ENCODE results near the gene LRRC8C.

Gene LRRC8C

GRCh38 chr1:89708751-89709375, 75.9 kb downstream of the LRRC8C start:
- no peak for DNase-seq

- DNase-seq, result no peak
Observed at GRCh38 chr1:89710498-89711139, 77.7 kb downstream of the LRRC8C start.

- DNase-seq, result no peak
Observed at GRCh38 chr1:89711140-89711778, 78.3 kb downstream of the LRRC8C start.

GRCh38 chr1:89712420-89712819, 79.5 kb downstream of the LRRC8C start:
- DNase-seq, result no peak

GRCh38 chr1:89715677-89716076, 82.8 kb downstream of the LRRC8C start:
- no peak for DNase-seq

GRCh38 chr1:89719502-89720306, 86.8 kb downstream of the LRRC8C start:
- DNase-seq, result no peak

GRCh38 chr1:89720839-89721238, 87.9 kb downstream of the LRRC8C start:
- no peak for DNase-seq

GRCh38 chr1:89721351-89721750, 88.4 kb downstream of the LRRC8C start:
- DNase-seq, result no peak

- DNase-seq, result no peak
Observed at GRCh38 chr1:89723144-89723543, 90.2 kb downstream of the LRRC8C start.

- no peak for DNase-seq
Observed at GRCh38 chr1:89723863-89724262, 90.9 kb downstream of the LRRC8C start.

GRCh38 chr1:89724369-89725010, 91.6 kb downstream of the LRRC8C start:
- DNase-seq, result no peak

- no peak for DNase-seq
Observed at GRCh38 chr1:89725011-89725370, 92.1 kb downstream of the LRRC8C start.

GRCh38 chr1:89725631-89726030, 92.7 kb downstream of the LRRC8C start:
- no peak for DNase-seq

- DNase-seq, result no peak
Observed at GRCh38 chr1:89727517-89728312, 94.8 kb downstream of the LRRC8C start.

GRCh38 chr1:89728381-89728780, 95.5 kb downstream of the LRRC8C start:
- DNase-seq, result no peak

- DNase-seq, result no peak
Observed at GRCh38 chr1:89732206-89732605, 99.3 kb downstream of the LRRC8C start.

- DNase-seq, result no peak
Observed at GRCh38 chr1:89732643-89733222, 99.8 kb downstream of the LRRC8C start.

GRCh38 chr1:89733748-89734147, 100.8 kb downstream of the LRRC8C start:
- no peak for DNase-seq

- no peak for DNase-seq
Observed at GRCh38 chr1:89734442-89734841, 101.5 kb downstream of the LRRC8C start.

GRCh38 chr1:89735479-89735878, 102.6 kb downstream of the LRRC8C start:
- no peak for DNase-seq

- no peak for DNase-seq
Observed at GRCh38 chr1:89736937-89737733, 104.2 kb downstream of the LRRC8C start.

Data from islet precursor cell (in vitro differentiated cells).